ENCODE results near the gene SLC16A10. TPM values are rescaled to one million over a fixed set of nuclear protein-coding genes. Genes with fewer than 3 reads are reported as not detected.

Gene SLC16A10
- total and polyA plus RNA-seq, 2 of the 4 experiments (the other 2 are of a cell fraction) = not detected

- H3K23ac ChIP-seq (ENCODE audit: low read depth, low read length) = no peak overlapping the region
- no peak overlapping the region for H3K9ac ChIP-seq (ENCODE audit: low read depth, low read length)
- no peak overlapping the region for H4K8ac ChIP-seq (ENCODE audit: low read depth in 2 of 2, low read length in 2 of 2)
- H3K4me3 ChIP-seq (ENCODE audit: insufficient read depth, low read depth, low read length) = no peak overlapping the region
- dilution Hi-C loops (cut with HindIII; ENCODE audit: low sequenced_read_pairs, unreplicated experiment) = no loop called here
- H2AK5ac ChIP-seq (ENCODE audit: low read depth, low read length) = no peak overlapping the region
- no peaks in the 10 kb centered on the region for H4K20me1 ChIP-seq (ENCODE audit: insufficient read depth, low read length)
- no peak overlapping the region for H2BK120ac ChIP-seq (ENCODE audit: low read depth, low read length)
- no peaks in the 10 kb centered on the region for H3K4me1 ChIP-seq (ENCODE audit: control insufficient read depth, insufficient read depth, low read length)
- no peak overlapping the region for H3K56ac ChIP-seq (ENCODE audit: extremely low read depth, insufficient read depth, low read length)
- H2BK5ac ChIP-seq (ENCODE audit: low read depth, low read length, poor library complexity, severe bottlenecking) = no peak overlapping the region
- H3K27me3 ChIP-seq (ENCODE audit: control insufficient read depth, insufficient read depth, low read length) = peaks cover 16% of the 10 kb centered on the region
- in situ Hi-C loops (cut with MboI; ENCODE audit: low sequenced_read_pairs) = no loop called here
- DNase-seq (no peak), ATAC-seq (ENCODE audit: low read depth) (no peak)
- no peaks in the 10 kb centered on the region for H3K36me3 ChIP-seq (ENCODE audit: control insufficient read depth, insufficient read depth, low read length)
- no peak overlapping the region for H3K27ac ChIP-seq (ENCODE audit: insufficient read depth, low read length)
- no peak overlapping the region for H2BK15ac ChIP-seq (ENCODE audit: low read depth, low read length)
- H3K79me1 ChIP-seq (ENCODE audit: low read depth in 1 of 2, low read length in 2 of 2) = no peaks in the 10 kb centered on the region
- no peak overlapping the region for H3K4me2 ChIP-seq (ENCODE audit: low read depth, low read length)
- no peak overlapping the region for H3K14ac ChIP-seq (replicated peaks; ENCODE audit: low read depth, low read length)
- no peak overlapping the region for H3K18ac ChIP-seq (ENCODE audit: low read depth, low read length)
- H3K9me1 ChIP-seq (ENCODE audit: insufficient read depth, low read length) = no peaks in the 10 kb centered on the region
- H4K91ac ChIP-seq (ENCODE audit: insufficient read depth, low read depth, low read length) = no peak overlapping the region
- intact Hi-C loops (cut with micrococcal nuclease) = no loop called here
- CTCF ChIA-PET = interaction anchor here (1.2 kb wide), 1 partner anchor 10 kb away, joined by 4 read pairs; no protein-coding TSS in a partner anchor
- POLR2A ChIA-PET (ENCODE audit: unreplicated experiment) = no interaction called here
- TF ChIP-seq RAD21 (IDR thresholded peaks at IDR 0.05; ENCODE audit: low read length) (no peak), BHLHE40 (IDR thresholded peaks at IDR 0.05; ENCODE audit: low read depth, low read length) (no peak), MAZ (IDR thresholded peaks at IDR 0.05; ENCODE audit: borderline replicate concordance, low read depth, low read length) (no peak), MAFK (IDR thresholded peaks at IDR 0.05; ENCODE audit: low read depth, low read length) (no peak), SMC3 (IDR thresholded peaks at IDR 0.05; ENCODE audit: low read depth, low read length) (no peak), RFX5 (IDR thresholded peaks at IDR 0.05; ENCODE audit: low read depth, low read length) (no peak), ELK1 (IDR thresholded peaks at IDR 0.05; ENCODE audit: borderline replicate concordance, low read depth, low read length) (no peak)
- TF ChIP-seq, protein P1, sequence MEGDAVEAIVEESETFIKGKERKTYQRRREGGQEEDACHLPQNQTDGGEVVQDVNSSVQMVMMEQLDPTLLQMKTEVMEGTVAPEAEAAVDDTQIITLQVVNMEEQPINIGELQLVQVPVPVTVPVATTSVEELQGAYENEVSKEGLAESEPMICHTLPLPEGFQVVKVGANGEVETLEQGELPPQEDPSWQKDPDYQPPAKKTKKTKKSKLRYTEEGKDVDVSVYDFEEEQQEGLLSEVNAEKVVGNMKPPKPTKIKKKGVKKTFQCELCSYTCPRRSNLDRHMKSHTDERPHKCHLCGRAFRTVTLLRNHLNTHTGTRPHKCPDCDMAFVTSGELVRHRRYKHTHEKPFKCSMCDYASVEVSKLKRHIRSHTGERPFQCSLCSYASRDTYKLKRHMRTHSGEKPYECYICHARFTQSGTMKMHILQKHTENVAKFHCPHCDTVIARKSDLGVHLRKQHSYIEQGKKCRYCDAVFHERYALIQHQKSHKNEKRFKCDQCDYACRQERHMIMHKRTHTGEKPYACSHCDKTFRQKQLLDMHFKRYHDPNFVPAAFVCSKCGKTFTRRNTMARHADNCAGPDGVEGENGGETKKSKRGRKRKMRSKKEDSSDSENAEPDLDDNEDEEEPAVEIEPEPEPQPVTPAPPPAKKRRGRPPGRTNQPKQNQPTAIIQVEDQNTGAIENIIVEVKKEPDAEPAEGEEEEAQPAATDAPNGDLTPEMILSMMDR (conservative IDR thresholded peaks at IDR 0.05; ENCODE audit: low read depth, low read length) = no peak
- no CpG with 5 or more reads among the region's 6 CpGs for whole genome bisulfite sequencing, 2 experiments (ENCODE audit: extremely low coverage in 2 of 2, insufficient read length in 1 of 2)
- BruUV-seq (replicated peaks) = no TSS peak
- H2BK20ac ChIP-seq (ENCODE audit: low read depth, low read length) = no peak overlapping the region
- H2AK9ac ChIP-seq (replicated peaks; ENCODE audit: low read depth, low read length, poor library complexity) = no peak overlapping the region
- no peak overlapping the region for H4K5ac ChIP-seq (ENCODE audit: low read depth, low read length)
- no peaks in the 10 kb centered on the region for H3K9me3 ChIP-seq (ENCODE audit: control insufficient read depth, insufficient read depth, low read length)
- H2AFZ ChIP-seq (replicated peaks; ENCODE audit: low read length, poor library complexity) = no peak overlapping the region
- no peak overlapping the region for H3K4ac ChIP-seq (ENCODE audit: low read depth, low read length)
Measured at GRCh38 chr6:111171577-111172400, 84.5 kb downstream of the SLC16A10 start.
